Small intestine (tissue), 7 donors: Measurements from ENCODE around the gene PRKCA. TPM values are rescaled to one million over a fixed set of nuclear protein-coding genes. Genes with fewer than 3 reads are reported as not detected.

Experiments used
- DNase-seq, 2 donors: peaks; one replicate each; pipeline versions ENCODE4 v3.0.0 to v3.0.0-alpha.2; 2013
- FAIRE-seq: peaks from 2 replicates; lab custom pipeline; 2012; peaks lifted over from hg19 to GRCh38; lab: Jason Lieb, UNC
- H3K27ac ChIP-seq, 3 donors: one replicate each; pipeline ENCODE4 v1.5.1; 2013; ENCODE audit warnings: low read length in 2 of 3, mild to moderate bottlenecking in 2 of 3, control low read depth in 1 of 3, inconsistent platforms in 1 of 3, low read depth in 1 of 3, moderate library complexity in 1 of 3
- H3K27me3 ChIP-seq, 3 donors: one replicate each; pipeline ENCODE4 v1.6.1; 2013; ENCODE audit warnings: low read length in 3 of 3, inconsistent platforms in 1 of 3; ENCODE audit not compliant: control insufficient read depth in 3 of 3, insufficient read depth in 3 of 3
- H3K36me3 ChIP-seq, 3 donors: one replicate each; pipeline ENCODE4 v1.6.1; 2013; ENCODE audit warnings: low read length in 3 of 3, inconsistent platforms in 1 of 3, low read depth in 1 of 3, mild to moderate bottlenecking in 1 of 3, moderate library complexity in 1 of 3; ENCODE audit not compliant: control insufficient read depth in 3 of 3, insufficient read depth in 2 of 3
- H3K4me1 ChIP-seq, 3 donors: one replicate each; pipeline ENCODE4 v1.6.1; 2013; ENCODE audit warnings: low read length in 2 of 3, inconsistent platforms in 1 of 3, low read depth in 1 of 3, mild to moderate bottlenecking in 1 of 3, moderate library complexity in 1 of 3; ENCODE audit not compliant: control insufficient read depth in 3 of 3, insufficient read depth in 2 of 3
- H3K4me3 ChIP-seq, 3 donors: one replicate each; pipeline ENCODE4 v1.5.1; 2013; ENCODE audit warnings: low read length in 3 of 3, control low read depth in 1 of 3, inconsistent platforms in 1 of 3, low read depth in 1 of 3, mild to moderate bottlenecking in 1 of 3, moderate library complexity in 1 of 3
- H3K9me3 ChIP-seq, 2 donors: one replicate each; pipeline ENCODE4 v1.6.1; 2013; ENCODE audit warnings: low read depth in 1 of 2, low read length in 1 of 2; ENCODE audit not compliant: control insufficient read depth in 2 of 2, insufficient read depth in 1 of 2
- WGBS, 3 donors: extraction: QIAGEN DNeasy Blood & Tissue Kit; methylation state at CpG; one replicate each; pipeline ENCODE4 v1.1.7; 2013; 5-methylcytosine and 5-hydroxymethylcytosine counted together
- polyA plus RNA-seq, 4 donors: library from polyadenylated mRNA; stranded (reverse) in 3 of 4; unstranded in 1 of 4; fragments of 200-250 nt in 3 of 4; fragments of 120-200 nt in 1 of 4; gene quantifications; one replicate each; pipeline versions ENCODE4 v1.2.1 to v1.2.3, GENCODE V29; 2013
- donor health status: healthy with polysubstance abuse.
- donor health status: control.
- donor health status: control.
- donor health status: Bipolar disorder and iron deficiency.
- donor health status: healthy.

PRKCA gene
- polyA plus RNA-seq, 4 donors, result 11.3 to 26.6 (median 22.9) TPM

DNA sequence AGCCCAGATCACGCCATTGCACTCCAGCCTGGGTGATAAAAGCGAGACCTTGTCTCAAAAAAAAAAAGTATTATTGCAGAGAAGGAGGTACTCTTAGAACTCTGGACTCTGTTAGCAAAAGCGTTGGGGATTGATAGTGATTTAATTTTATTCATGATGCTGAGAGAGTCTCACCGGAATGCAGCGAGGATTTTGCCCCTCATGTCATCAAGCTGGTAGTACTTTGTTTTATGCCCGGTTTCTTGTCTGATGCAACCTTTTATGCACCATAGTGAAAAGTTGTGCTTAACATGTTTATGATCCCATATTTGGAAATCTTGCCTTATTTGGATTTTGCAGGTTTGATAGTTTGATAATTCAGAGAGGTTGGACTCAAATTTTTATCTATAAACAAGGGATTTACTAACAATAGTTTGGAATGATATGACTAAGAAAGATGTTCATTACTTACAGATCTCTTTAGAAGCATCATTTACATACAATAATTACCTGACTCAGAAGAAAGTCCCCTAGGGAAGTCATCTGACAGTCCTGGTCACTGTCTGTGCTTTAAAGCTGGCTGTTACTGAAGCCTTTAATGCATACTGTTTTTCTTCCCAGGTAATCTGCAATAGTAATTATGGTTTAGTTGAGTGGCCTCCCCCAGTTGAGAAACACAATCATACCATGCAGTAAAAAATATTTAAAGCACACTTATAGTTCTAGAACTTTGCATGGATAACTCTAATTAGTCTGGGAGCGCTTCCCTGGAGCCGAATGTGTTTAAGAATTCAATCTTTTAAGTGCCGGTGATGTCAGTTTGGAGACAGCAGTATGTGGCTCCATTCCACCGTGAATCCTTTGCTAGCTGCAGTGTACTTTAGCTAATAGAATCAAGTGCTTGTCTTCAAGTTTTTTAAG lies 120.9 kb downstream of the PRKCA start:
- H3K4me3 ChIP-seq, result no peak overlapping the region
- H3K27me3 ChIP-seq, result no peaks in the 10 kb centered on the region
- H3K9me3 ChIP-seq, result peaks cover 0 to 4% of the 10 kb centered on the region in 2 donors
- H3K36me3 ChIP-seq, result no peaks in the 10 kb centered on the region
- DNase-seq (peak in 1 of 2 donors; percentile 47), FAIRE-seq (no peak)
- no peak overlapping the region for H3K27ac ChIP-seq
- 65 to 73% (median 70%) methylated on average over 10 of the region's 10 CpGs for WGBS, 3 donors
- no peaks in the 10 kb centered on the region for H3K4me1 ChIP-seq

DNA sequence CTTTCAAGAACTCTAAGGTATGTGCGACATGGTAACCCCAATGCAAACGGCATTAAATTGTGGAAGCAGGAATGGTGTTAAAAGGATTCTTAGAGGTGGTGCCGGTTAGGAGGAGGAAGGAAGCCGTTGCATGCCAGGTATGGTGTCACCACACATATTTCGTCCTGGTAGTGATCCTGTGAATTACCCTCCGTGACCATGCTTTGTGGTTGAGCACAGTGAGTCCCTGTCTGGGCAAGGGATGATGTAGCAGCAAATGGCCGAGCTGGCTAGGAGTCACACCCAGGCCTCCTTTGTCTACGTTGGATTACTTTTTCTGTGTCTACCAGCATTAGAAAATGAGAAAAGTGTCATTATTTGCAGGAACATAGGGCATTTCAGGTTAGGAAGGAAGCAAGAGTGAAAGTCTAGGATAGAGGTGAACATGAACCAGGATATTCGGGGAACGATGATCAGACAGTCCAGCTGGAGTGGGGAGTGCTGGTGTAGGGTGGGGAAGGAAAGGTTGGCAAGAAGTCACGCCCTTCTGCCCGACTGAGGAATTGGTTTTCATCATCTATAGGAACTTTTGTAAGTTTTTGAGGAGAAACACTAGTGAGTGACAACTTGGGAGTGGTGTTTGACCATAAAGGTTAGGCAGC lies 123.5 kb downstream of the PRKCA start:
- Histone ChIP-seq H3K9me3 (peaks cover 0 to 4% of the 10 kb centered on the region in 2 donors), H3K4me1 (peaks cover 0 to 3% (median 2%) of the 10 kb centered on the region in 3 donors), H3K27me3 (no peaks in the 10 kb centered on the region), H3K4me3 (no peak overlapping the region), H3K27ac (no peak overlapping the region), H3K36me3 (no peaks in the 10 kb centered on the region)
- DNase-seq (no peak), FAIRE-seq (no peak)
- 82 to 86% (median 83%) methylated on average over 12 of the region's 12 CpGs for WGBS, 3 donors

DNA sequence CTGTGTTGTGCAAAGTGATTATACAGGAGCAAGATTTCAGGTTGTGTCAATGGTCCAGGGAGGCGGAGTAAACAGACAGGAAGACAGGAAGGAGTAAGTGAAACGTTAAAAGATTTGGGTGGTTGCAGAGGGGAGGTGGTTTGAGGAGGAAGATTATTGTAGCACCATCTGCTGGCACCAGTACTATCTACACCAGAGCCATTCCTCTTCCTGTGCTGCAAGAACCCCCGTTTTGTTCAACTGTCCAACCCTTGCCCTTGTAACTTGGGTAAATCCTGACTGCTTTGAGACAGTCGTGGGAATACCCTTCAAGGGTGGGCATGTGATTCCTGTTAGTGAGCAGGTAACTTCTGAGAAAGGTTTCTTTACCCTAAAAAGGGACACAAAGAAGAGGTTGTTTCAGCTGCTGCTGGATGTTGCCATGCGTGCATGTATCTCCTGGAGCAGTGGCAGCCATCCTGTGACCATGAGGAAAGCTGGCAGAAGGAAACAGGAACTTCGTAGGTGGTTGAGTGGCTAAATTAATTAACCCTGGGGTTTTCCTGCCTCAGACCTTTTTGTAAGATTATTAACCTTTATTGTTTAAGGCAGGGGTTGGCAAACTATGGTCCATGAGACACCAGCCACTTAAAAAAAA lies 124.1 kb downstream of the PRKCA start:
- no peaks in the 10 kb centered on the region for H3K27me3 ChIP-seq
- H3K4me1 ChIP-seq, result peaks cover 0 to 8% (median 3%) of the 10 kb centered on the region in 3 donors
- peak in 1 of 2 donors; percentile 47 for DNase-seq
- no peak overlapping the region for H3K4me3 ChIP-seq
- peaks cover 0 to 4% of the 10 kb centered on the region in 2 donors for H3K9me3 ChIP-seq
- H3K27ac ChIP-seq, result no peak overlapping the region
- WGBS, 3 donors, result 58 to 62% (median 59%) methylated on average over 6 of the region's 6 CpGs
- H3K36me3 ChIP-seq, result no peaks in the 10 kb centered on the region
- FAIRE-seq, result no peak

DNA sequence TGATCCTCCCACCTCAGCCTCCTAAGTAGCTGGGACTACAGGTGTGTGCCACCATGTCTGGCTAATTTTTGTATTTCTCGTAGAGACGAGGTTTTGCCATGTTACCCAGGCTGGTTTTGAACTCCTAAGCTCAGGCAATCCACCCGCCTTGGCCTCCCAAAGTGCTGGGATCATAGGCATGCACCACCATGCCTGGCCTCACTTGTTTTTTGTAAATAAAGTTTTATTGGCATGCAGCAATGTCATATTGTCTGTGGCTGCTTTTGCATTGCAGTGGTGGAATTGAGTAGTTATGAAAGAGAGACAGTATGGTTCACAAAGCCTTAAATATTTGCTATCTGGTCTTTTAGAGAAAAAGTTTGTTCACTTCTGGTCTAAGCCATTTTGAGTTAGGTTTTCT lies 124.7 kb downstream of the PRKCA start:
- H3K27ac ChIP-seq, result no peak overlapping the region
- H3K9me3 ChIP-seq, result peaks cover 0 to 4% of the 10 kb centered on the region in 2 donors
- no peak for FAIRE-seq
- WGBS, 3 donors, result 91 to 97% (median 97%) methylated on average over 3 of the region's 3 CpGs
- no peak for DNase-seq
- H3K36me3 ChIP-seq, result no peaks in the 10 kb centered on the region
- H3K4me1 ChIP-seq, result peaks cover 0 to 8% (median 3%) of the 10 kb centered on the region in 3 donors
- H3K27me3 ChIP-seq, result no peaks in the 10 kb centered on the region
- no peak overlapping the region for H3K4me3 ChIP-seq

- Histone ChIP-seq H3K36me3 (no peaks in the 10 kb centered on the region), H3K4me3 (no peak overlapping the region), H3K27ac (no peak overlapping the region), H3K27me3 (no peaks in the 10 kb centered on the region), H3K4me1 (peaks cover 3 to 10% (median 8%) of the 10 kb centered on the region in 3 donors), H3K9me3 (peaks cover 0 to 4% of the 10 kb centered on the region in 2 donors)
- no peak for DNase-seq
- WGBS, 3 donors, result 88 to 100% (median 92%) methylated on average over 1 of the region's 1 CpG
- no peak for FAIRE-seq
Measured at GRCh38 chr17:66429680-66430079, 127.3 kb downstream of the PRKCA start.

DNA sequence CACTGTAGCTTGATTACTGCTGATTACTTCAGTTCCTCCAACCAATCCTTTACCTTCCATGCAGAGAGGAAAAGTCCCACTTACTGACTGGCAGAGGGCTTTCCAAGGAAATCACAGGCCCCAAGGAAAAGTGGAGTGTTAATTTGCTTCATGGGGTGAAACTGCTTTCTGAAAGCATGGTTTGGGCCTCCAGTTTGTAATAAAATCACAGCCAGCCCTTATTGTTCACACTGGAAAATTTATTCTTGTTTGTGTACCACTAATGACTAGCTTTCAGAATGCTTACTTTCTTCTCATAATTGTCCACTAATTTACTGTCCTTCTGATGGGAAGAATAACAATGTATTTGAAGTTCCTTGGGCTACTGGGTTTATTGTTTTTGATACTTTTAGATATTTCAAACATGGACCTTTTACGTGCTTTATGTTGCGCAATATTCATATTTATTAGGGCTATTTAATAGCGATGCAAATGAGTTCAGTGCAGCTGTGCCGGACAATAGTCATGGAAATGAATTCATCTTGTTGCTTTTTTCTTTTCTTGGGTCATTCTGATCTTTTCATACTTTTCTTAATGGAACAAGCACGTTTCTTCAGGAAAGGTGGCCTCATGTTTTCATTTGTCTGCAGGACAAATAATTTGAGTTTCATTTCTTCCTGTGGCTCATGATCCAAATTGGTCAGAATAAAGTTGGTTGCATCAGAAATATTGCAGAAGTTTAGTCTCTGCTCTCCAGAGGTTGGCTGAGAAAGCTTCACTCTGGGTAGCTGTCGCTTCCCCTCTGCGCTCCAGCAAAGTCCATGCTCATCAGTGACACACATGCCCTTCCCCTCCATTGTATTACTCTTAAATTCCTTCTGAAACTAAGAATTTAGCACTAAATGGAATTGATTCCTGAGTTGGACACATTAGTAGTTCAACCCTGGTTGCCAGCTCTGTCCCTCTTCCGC lies 128.7 kb downstream of the PRKCA start:
- Histone ChIP-seq H3K4me1 (peaks cover 3 to 19% (median 8%) of the 10 kb centered on the region in 3 donors), H3K27ac (no peak overlapping the region), H3K4me3 (no peak overlapping the region), H3K27me3 (no peaks in the 10 kb centered on the region), H3K9me3 (peaks cover 0 to 4% of the 10 kb centered on the region in 2 donors), H3K36me3 (no peaks in the 10 kb centered on the region)
- 68 to 77% (median 73%) methylated on average over 8 of the region's 8 CpGs for WGBS, 3 donors
- FAIRE-seq, result no peak
- DNase-seq, result no peak

- Histone ChIP-seq H3K36me3 (no peaks in the 10 kb centered on the region), H3K27me3 (no peaks in the 10 kb centered on the region), H3K9me3 (no peaks in the 10 kb centered on the region), H3K4me3 (no peak overlapping the region), H3K4me1 (peaks cover 3 to 21% (median 8%) of the 10 kb centered on the region in 3 donors), H3K27ac (peak overlapping the region in 1 of 3 donors; percentile 18)
- DNase-seq (no peak), FAIRE-seq (no peak)
- WGBS, 3 donors, result 82 to 94% (median 91%) methylated on average over 5 of the region's 5 CpGs
Measured at GRCh38 chr17:66431910-66432309, 129.5 kb downstream of the PRKCA start.
